Measurements from ENCODE around the gene EMC8.

EMC8 gene

DNA sequence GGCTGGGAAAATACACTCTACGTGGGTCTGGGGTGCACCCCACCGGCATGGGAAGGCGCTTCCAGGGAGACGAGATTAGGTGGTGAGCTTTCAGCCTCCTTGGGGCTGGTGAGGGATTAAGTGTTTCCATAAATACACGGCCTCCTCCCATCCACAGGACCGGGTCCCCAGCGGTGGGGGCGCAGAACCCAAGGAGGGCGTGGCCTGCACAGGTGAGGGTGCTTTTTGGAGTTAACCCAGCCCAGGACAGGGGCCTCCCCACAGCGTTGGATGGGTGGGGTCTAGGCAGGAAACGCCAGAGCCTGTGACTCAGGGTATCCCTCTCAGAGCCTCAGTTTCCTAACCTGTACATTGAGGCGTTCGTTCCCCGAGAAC lies 49.6 kb downstream of the EMC8 start:
- H3K27ac ChIP-seq (ENCODE audit: low read depth, low read length), result no peak overlapping the region
- no peak overlapping the region for H2AFZ ChIP-seq (ENCODE audit: low read depth, low read length, severe bottlenecking)
- no peaks in the 10 kb centered on the region for H3F3A ChIP-seq (ENCODE audit: insufficient read depth)
- no peak overlapping the region for H3K4me2 ChIP-seq (ENCODE audit: low read depth, low read length, poor library complexity, severe bottlenecking)
- no peaks in the 10 kb centered on the region for H3K9me3 ChIP-seq (ENCODE audit: insufficient read depth, low read length)
- H3K27me3 ChIP-seq (ENCODE audit: low read length), result no peaks in the 10 kb centered on the region
- no peaks in the 10 kb centered on the region for H3K79me2 ChIP-seq (ENCODE audit: insufficient read depth, low read length)
- H3K9ac ChIP-seq (ENCODE audit: low read length), result no peak overlapping the region
- no peak for TF ChIP-seq EZH2phosphoT487 (conservative IDR thresholded peaks at IDR 0.05; ENCODE audit: low read length)
- H3K36me3 ChIP-seq (ENCODE audit: low read length), result no peaks in the 10 kb centered on the region
- H3K4me3 ChIP-seq (ENCODE audit: insufficient read depth, low read length, poor library complexity, severe bottlenecking), result no peak overlapping the region
- H4K20me1 ChIP-seq (ENCODE audit: low read depth, low read length), result no peaks in the 10 kb centered on the region
- no peaks in the 10 kb centered on the region for H3K9me2 ChIP-seq (replicated peaks; ENCODE audit: insufficient read depth, low read length)

DNA sequence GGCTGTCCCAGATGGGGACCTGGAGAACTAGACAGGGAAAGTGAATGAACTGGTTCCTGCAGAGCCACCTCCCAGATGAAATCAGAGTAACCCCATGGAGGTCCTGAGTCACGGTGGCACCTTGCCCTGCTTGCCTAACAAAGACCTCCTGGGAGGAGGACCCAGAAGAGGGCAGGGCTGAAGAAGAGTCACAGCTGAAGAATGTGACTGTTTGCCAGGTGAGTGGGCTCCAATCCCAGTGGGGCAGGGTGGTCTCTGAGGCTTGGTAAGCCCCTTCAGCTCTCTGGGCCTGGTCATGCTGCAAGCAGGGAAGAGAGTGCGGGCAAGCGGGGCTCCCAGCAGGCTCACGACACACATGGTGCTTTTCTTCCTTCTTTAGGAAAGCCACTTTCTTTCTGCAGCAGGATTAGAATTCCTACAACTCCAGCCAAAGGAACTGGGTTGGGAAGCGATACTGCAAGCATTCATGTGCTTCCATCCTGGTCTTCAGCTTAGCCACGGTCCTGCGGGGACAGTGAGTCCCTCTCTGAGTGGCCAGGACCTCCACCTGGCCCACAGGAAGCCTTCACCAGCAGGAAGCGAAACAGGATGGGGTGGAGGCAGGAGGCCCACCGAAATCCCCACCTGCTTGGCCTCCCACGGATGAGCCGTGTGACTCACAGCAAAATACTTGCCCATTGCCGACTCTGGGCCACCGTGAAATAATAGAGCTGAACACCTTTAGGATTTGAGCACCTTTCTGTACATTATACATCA lies 52.7 kb downstream of the EMC8 start:
- TF ChIP-seq EZH2phosphoT487 (conservative IDR thresholded peaks at IDR 0.05; ENCODE audit: low read length), result no peak
- TF ChIP-seq, protein P1, sequence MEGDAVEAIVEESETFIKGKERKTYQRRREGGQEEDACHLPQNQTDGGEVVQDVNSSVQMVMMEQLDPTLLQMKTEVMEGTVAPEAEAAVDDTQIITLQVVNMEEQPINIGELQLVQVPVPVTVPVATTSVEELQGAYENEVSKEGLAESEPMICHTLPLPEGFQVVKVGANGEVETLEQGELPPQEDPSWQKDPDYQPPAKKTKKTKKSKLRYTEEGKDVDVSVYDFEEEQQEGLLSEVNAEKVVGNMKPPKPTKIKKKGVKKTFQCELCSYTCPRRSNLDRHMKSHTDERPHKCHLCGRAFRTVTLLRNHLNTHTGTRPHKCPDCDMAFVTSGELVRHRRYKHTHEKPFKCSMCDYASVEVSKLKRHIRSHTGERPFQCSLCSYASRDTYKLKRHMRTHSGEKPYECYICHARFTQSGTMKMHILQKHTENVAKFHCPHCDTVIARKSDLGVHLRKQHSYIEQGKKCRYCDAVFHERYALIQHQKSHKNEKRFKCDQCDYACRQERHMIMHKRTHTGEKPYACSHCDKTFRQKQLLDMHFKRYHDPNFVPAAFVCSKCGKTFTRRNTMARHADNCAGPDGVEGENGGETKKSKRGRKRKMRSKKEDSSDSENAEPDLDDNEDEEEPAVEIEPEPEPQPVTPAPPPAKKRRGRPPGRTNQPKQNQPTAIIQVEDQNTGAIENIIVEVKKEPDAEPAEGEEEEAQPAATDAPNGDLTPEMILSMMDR (IDR thresholded peaks at IDR 0.05; ENCODE audit: insufficient read depth, low read length, poor library complexity, severe bottlenecking), result no peak
- Histone ChIP-seq H4K20me1 (ENCODE audit: low read depth, low read length) (no peaks in the 10 kb centered on the region), H3K27ac (ENCODE audit: low read depth, low read length) (no peak overlapping the region), H3K27me3 (ENCODE audit: low read length) (no peaks in the 10 kb centered on the region), H3K36me3 (ENCODE audit: low read length) (no peaks in the 10 kb centered on the region), H3K4me2 (ENCODE audit: low read depth, low read length, poor library complexity, severe bottlenecking) (no peak overlapping the region), H3K79me2 (ENCODE audit: insufficient read depth, low read length) (no peaks in the 10 kb centered on the region), H3K9me2 (replicated peaks; ENCODE audit: insufficient read depth, low read length) (no peaks in the 10 kb centered on the region), H2AFZ (ENCODE audit: low read depth, low read length, severe bottlenecking) (no peak overlapping the region), H3K9ac (ENCODE audit: low read length) (no peak overlapping the region), H3K9me3 (ENCODE audit: insufficient read depth, low read length) (no peaks in the 10 kb centered on the region), H3F3A (ENCODE audit: insufficient read depth) (no peaks in the 10 kb centered on the region), H3K4me3 (ENCODE audit: insufficient read depth, low read length, poor library complexity, severe bottlenecking) (no peak overlapping the region)

DNA sequence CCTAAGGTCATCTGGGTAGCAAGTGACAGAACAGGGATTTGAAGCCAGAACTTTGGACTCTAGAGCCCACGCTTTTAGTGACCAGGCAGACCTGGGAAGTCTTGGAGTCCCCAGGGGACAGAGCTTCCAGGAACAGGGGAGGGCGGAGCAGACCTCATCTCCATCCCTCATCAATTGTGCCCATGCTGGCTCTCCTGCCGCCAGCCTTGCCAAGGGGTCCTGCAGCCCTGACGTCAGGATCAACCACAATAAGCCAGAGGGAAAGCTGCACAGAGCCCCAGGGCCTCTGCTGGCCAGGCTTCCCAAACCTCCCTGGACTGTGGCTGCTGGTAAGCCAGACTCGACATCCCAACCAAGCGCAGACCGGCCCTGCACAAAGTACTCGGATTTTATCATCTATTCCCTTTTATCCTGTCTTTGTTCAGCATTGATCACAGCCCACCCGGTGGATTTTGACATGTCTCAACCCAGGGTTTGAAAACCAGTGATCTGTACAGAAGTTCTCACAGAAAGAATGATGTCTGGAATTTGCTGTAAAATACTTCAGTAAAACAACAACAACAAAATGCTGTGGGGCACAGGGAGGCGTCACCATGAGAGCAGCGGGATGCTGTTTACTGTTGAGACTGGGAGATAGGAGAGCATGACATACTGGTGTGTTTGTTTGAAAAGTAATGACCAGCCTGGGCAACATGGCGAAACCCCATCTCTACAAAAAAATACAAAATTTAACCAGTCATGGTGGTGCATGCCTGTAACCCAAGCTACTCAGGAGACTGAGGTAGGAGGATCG lies 60.2 kb downstream of the EMC8 start:
- H3K9me3 ChIP-seq (ENCODE audit: insufficient read depth, low read length), result no peaks in the 10 kb centered on the region
- H4K20me1 ChIP-seq (ENCODE audit: low read depth, low read length), result no peaks in the 10 kb centered on the region
- no peak for TF ChIP-seq EZH2phosphoT487 (conservative IDR thresholded peaks at IDR 0.05; ENCODE audit: low read length)
- TF ChIP-seq, protein P1 (IDR thresholded peaks at IDR 0.05; ENCODE audit: insufficient read depth, low read length, poor library complexity, severe bottlenecking), result no peak
- no peak overlapping the region for H3K27ac ChIP-seq (ENCODE audit: low read depth, low read length)
- H2AFZ ChIP-seq (ENCODE audit: low read depth, low read length, severe bottlenecking), result no peak overlapping the region
- no peak overlapping the region for H3K4me3 ChIP-seq (ENCODE audit: insufficient read depth, low read length, poor library complexity, severe bottlenecking)
- H3K36me3 ChIP-seq (ENCODE audit: low read length), result no peaks in the 10 kb centered on the region
- no peaks in the 10 kb centered on the region for H3K27me3 ChIP-seq (ENCODE audit: low read length)
- H3F3A ChIP-seq (ENCODE audit: insufficient read depth), result no peaks in the 10 kb centered on the region
- no peaks in the 10 kb centered on the region for H3K79me2 ChIP-seq (ENCODE audit: insufficient read depth, low read length)
- H3K9ac ChIP-seq (ENCODE audit: low read length), result no peak overlapping the region
- no peaks in the 10 kb centered on the region for H3K9me2 ChIP-seq (replicated peaks; ENCODE audit: insufficient read depth, low read length)
- no peak overlapping the region for H3K4me2 ChIP-seq (ENCODE audit: low read depth, low read length, poor library complexity, severe bottlenecking)

DNA sequence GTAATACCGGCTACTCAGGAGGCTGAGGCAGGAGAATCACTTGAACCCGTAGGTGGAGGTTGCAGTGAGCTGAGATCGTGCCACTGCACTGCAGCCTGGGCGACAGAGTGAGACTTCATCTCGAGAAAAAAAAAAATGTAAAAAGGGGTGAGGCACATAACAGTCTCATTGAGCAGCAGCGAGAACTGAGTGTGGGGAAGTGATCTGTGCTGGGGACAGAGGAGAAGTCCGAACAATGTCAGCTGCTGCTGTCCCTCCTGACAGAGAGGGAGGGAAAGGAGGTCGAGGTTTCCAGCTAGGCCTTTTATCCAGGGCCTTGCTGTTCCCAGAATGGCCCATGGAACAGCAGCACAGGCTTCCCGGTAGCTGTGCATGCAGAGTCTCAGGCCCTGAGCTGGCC lies 62.4 kb downstream of the EMC8 start:
- Histone ChIP-seq H3F3A (ENCODE audit: insufficient read depth) (no peaks in the 10 kb centered on the region), H3K79me2 (ENCODE audit: insufficient read depth, low read length) (no peaks in the 10 kb centered on the region), H4K20me1 (ENCODE audit: low read depth, low read length) (no peaks in the 10 kb centered on the region), H3K9ac (ENCODE audit: low read length) (no peak overlapping the region), H3K4me3 (ENCODE audit: insufficient read depth, low read length, poor library complexity, severe bottlenecking) (no peak overlapping the region), H3K9me2 (replicated peaks; ENCODE audit: insufficient read depth, low read length) (no peaks in the 10 kb centered on the region), H3K27me3 (ENCODE audit: low read length) (no peaks in the 10 kb centered on the region), H3K4me2 (ENCODE audit: low read depth, low read length, poor library complexity, severe bottlenecking) (no peak overlapping the region), H2AFZ (ENCODE audit: low read depth, low read length, severe bottlenecking) (no peak overlapping the region), H3K27ac (ENCODE audit: low read depth, low read length) (no peak overlapping the region), H3K36me3 (ENCODE audit: low read length) (no peaks in the 10 kb centered on the region), H3K9me3 (ENCODE audit: insufficient read depth, low read length) (no peaks in the 10 kb centered on the region)
- no peak for TF ChIP-seq EZH2phosphoT487 (conservative IDR thresholded peaks at IDR 0.05; ENCODE audit: low read length)
- TF ChIP-seq, protein P1 (IDR thresholded peaks at IDR 0.05; ENCODE audit: insufficient read depth, low read length, poor library complexity, severe bottlenecking), result no peak
